WTC11 (cell line): ENCODE data around the gene MAPKAP1. TPM values are rescaled to one million over a fixed set of nuclear protein-coding genes. Genes with fewer than 3 reads are reported as not detected.

Source experiments
- ATAC-seq: fragments of 200-7000 bp; cut with Tn5 transposase; 2 replicates; pipeline ENCODE4 v1.10.0; 2021; ENCODE audit warnings: mild to moderate bottlenecking, moderate library complexity
- CTCF ChIA-PET: fragments of 300-600 bp; sonication (Branson Sonifier 250); formaldehyde crosslinking; loops from one replicate; lab custom pipeline; 2021; ENCODE audit warnings: antibody characterized with exemption; lab: Charles Lee
- POLR2A ChIA-PET: fragments of 350-600 bp; sonication (Branson Sonifier 250); formaldehyde crosslinking; loops from one replicate; lab custom pipeline; 2021; ENCODE audit warnings: antibody characterized with exemption; lab: Charles Lee
- DNase-seq: peaks from one replicate; pipeline ENCODE4 v3.0.0; 2021; ENCODE audit warnings: low spot score
- H3K27ac Mint-ChIP-seq: 2 replicates; pipeline ENCODE4 v1.8.0; 2021; ENCODE audit warnings: mixed read lengths
- H3K27me3 Mint-ChIP-seq: 2 replicates; pipeline ENCODE4 v1.8.0; 2021; ENCODE audit warnings: low read depth, mild to moderate bottlenecking, moderate library complexity, mixed read lengths
- H3K36me3 Mint-ChIP-seq: 2 replicates; pipeline ENCODE4 v1.8.0; 2021; ENCODE audit warnings: mixed read lengths
- H3K4me1 Mint-ChIP-seq: 2 replicates; pipeline ENCODE4 v1.8.0; 2022; ENCODE audit warnings: mixed read lengths
- H3K4me3 Mint-ChIP-seq: 2 replicates; pipeline ENCODE4 v1.8.0; 2021; ENCODE audit warnings: mild to moderate bottlenecking, moderate library complexity, mixed read lengths
- H3K9me3 Mint-ChIP-seq: 2 replicates; pipeline ENCODE4 v1.8.0; 2021; ENCODE audit warnings: mixed read lengths
- AFF4 ChIP-seq: sonication (generic); formaldehyde crosslinking; IDR thresholded peaks from 2 replicates; pipeline ENCODE4 v1.8.1; 2023; ENCODE audit warnings: mild to moderate bottlenecking, missing genetic modification reagents, borderline replicate concordance
- CBFB ChIP-seq: sonication (generic); formaldehyde crosslinking; IDR thresholded peaks from 2 replicates; pipeline ENCODE4 v1.8.1; 2022; ENCODE audit warnings: mild to moderate bottlenecking, low read depth, missing genetic modification reagents
- E2F1 ChIP-seq: sonication (generic); formaldehyde crosslinking; IDR thresholded peaks from 2 replicates; pipeline ENCODE4 v1.8.0; 2022; ENCODE audit warnings: mild to moderate bottlenecking, missing genetic modification reagents
- HMGA2 ChIP-seq: fragments of 250-450 bp; sonication (Bioruptor Pico); IDR thresholded peaks from 2 replicates; pipeline ENCODE4 v1.4.0; 2021; ENCODE audit warnings: mild to moderate bottlenecking, moderate library complexity
- MLX ChIP-seq: sonication (generic); formaldehyde crosslinking; IDR thresholded peaks from 2 replicates; pipeline ENCODE4 v1.8.1; 2023; ENCODE audit warnings: mild to moderate bottlenecking, missing genetic modification reagents, moderate library complexity
- MXD4 ChIP-seq: fragments of 250-450 bp; sonication (Bioruptor Pico); IDR thresholded peaks from 2 replicates; pipeline ENCODE4 v1.8.0; 2021; ENCODE audit warnings: mild to moderate bottlenecking, moderate library complexity, borderline replicate concordance
- NR3C1 ChIP-seq: sonication (generic); formaldehyde crosslinking; conservative IDR thresholded peaks from 2 replicates; pipeline ENCODE4 v1.8.1; 2023; ENCODE audit warnings: low read depth, mild to moderate bottlenecking, missing genetic modification reagents
- PRDM15 ChIP-seq: sonication (generic); formaldehyde crosslinking; IDR thresholded peaks from 2 replicates; pipeline ENCODE4 v1.8.0; 2022; ENCODE audit warnings: missing genetic modification reagents
- PREB ChIP-seq: sonication (generic); formaldehyde crosslinking; IDR thresholded peaks from 2 replicates; pipeline ENCODE4 v1.8.1; 2022; ENCODE audit warnings: mild to moderate bottlenecking, missing genetic modification reagents, moderate library complexity, borderline replicate concordance
- RELA ChIP-seq: sonication (generic); formaldehyde crosslinking; IDR thresholded peaks from 2 replicates; pipeline ENCODE4 v1.8.1; 2022; ENCODE audit warnings: missing genetic modification reagents, mild to moderate bottlenecking, borderline replicate concordance
- RORB ChIP-seq: fragments of 250-450 bp; sonication (Bioruptor Pico); IDR thresholded peaks from 2 replicates; pipeline ENCODE4 v1.9.0; 2021; ENCODE audit warnings: mild to moderate bottlenecking
- USF2 ChIP-seq: sonication (generic); formaldehyde crosslinking; IDR thresholded peaks from 2 replicates; pipeline ENCODE4 v1.8.1; 2023; ENCODE audit warnings: mild to moderate bottlenecking, missing genetic modification reagents, moderate library complexity
- ZNF121 ChIP-seq: sonication (generic); formaldehyde crosslinking; IDR thresholded peaks from 2 replicates; pipeline ENCODE4 v1.8.0; 2023; ENCODE audit warnings: missing genetic modification reagents
- ZNF423 ChIP-seq: fragments of 250-450 bp; sonication (Bioruptor Pico); IDR thresholded peaks from 2 replicates; pipeline ENCODE4 v2.1.2; 2022; ENCODE audit warnings: mild to moderate bottlenecking, moderate library complexity
- ZNF425 ChIP-seq: fragments of 250-450 bp; sonication (Bioruptor Pico); conservative IDR thresholded peaks from 2 replicates; pipeline ENCODE4 v1.9.0; 2021; ENCODE audit warnings: mild to moderate bottlenecking
- total RNA-seq: library from RNA; stranded (reverse); gene quantifications from 3 replicates; pipeline ENCODE4 v1.2.3, GENCODE V29; 2021

Gene MAPKAP1
- total RNA-seq, 1 experiment from 2014 or later = 111 TPM

GRCh38 chr9:125470767-125471580 lies 236.0 kb downstream of the MAPKAP1 start (continued):
- TF ChIP-seq E2F1 (CRISPR knock-in tag) (no peak), USF2 (CRISPR knock-in tag) (no peak), HMGA2 (CRISPR knock-in tag) (no peak)

GRCh38 chr9:125470189-125470588 lies 236.8 kb downstream of the MAPKAP1 start:
- TF ChIP-seq ZNF425 (CRISPR knock-in tag) (no peak), MXD4 (CRISPR knock-in tag) (no peak)
- POLR2A ChIA-PET = no interaction called here
- Mint-ChIP-seq H3K4me1 (peaks cover 17% of the 10 kb centered on the region), H3K36me3 (no peaks in the 10 kb centered on the region), H3K27ac (no peak overlapping the region), H3K9me3 (no peaks in the 10 kb centered on the region), H3K4me3 (no peak overlapping the region), H3K27me3 (no peaks in the 10 kb centered on the region)
- ATAC-seq = no peak
- CTCF ChIA-PET = no interaction called here
- DNase-seq = no peak

GRCh38 chr9:125468646-125469045 lies 238.4 kb downstream of the MAPKAP1 start:
- Mint-ChIP-seq H3K9me3 (no peaks in the 10 kb centered on the region), H3K4me1 (peaks cover 17% of the 10 kb centered on the region), H3K36me3 (no peaks in the 10 kb centered on the region), H3K27me3 (no peaks in the 10 kb centered on the region), H3K27ac (no peak overlapping the region), H3K4me3 (no peak overlapping the region)
- CTCF ChIA-PET = interaction anchor here (1.1 kb wide), 1 partner anchor 90 kb away, joined by 3 read pairs; no protein-coding TSS in a partner anchor
- ATAC-seq (no peak), DNase-seq (no peak)
- POLR2A ChIA-PET = no interaction called here
- TF ChIP-seq RORB (no peak), AFF4 (CRISPR knock-in tag) (no peak), PREB (CRISPR knock-in tag) (no peak), PRDM15 (CRISPR knock-in tag) (no peak), ZNF423 (CRISPR knock-in tag) (no peak), NR3C1 (CRISPR knock-in tag) (no peak), RELA (CRISPR knock-in tag) (no peak), CBFB (CRISPR knock-in tag) (no peak), ZNF121 (CRISPR knock-in tag) (no peak), MLX (CRISPR knock-in tag) (no peak)
